ENCODE results near the gene PDGFA. TPM values are rescaled to one million over a fixed set of nuclear protein-coding genes. Genes with fewer than 3 reads are reported as not detected.

The PDGFA gene
- total and polyA plus RNA-seq, 12 donors, result 2.9 to 28.6 (median 13.6) TPM

DNA sequence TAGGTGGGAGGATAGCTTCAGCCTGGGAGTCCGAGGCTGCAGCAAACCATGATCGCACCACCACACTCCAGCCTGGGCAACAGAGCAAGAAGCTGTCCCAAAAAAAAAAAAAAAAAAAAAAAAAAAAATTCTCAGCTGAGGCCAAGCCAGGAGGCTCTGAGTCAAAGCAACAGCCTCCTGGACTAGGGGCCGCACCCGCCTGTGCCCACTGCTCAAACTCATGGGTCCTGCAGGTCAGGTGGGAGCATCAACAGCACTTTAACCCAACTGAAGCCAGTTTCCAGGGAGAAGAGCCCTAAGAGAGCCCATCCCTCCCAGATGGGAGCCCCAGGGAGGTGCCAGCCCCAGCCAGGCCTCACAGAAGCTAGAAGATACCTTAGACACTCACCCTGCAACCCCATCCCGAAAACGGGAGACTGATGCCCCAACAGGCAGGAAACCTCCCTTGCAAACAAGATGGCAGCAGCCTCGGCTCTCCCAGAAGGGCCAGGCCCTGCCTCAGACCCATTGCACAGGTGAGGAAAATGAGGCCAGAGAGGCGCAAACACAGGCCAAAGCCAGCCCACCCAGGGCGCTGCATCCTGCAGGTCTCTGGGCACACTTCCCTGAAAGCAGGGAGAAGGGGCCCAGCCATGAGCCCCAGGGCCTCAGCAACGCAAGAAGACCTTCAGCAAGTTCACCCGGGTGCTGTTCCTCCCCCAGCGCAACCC lies 11.0 kb downstream of the PDGFA start:
- H3K4me3 ChIP-seq, result no peak overlapping the region
- DNase-seq, result no peak
- H3K9me3 ChIP-seq (replicated peaks in 1 of 3), result no peaks in the 10 kb centered on the region
- intact Hi-C loops (cut with DNase I), result loop anchor here in 1 of 2 donors (5.0 to 10.0 kb wide), 2 partner anchors 84 to 186 kb away; no protein-coding TSS in a partner anchor
- H3K27me3 ChIP-seq, result no peaks in the 10 kb centered on the region
- 89 to 94% (median 91%) methylated on average over 10 to 12 of the region's 12 CpGs for WGBS, 4 donors
- no peak for TF ChIP-seq POLR2A (IDR thresholded peaks at IDR 0.05)
- TF ChIP-seq, protein P1, sequence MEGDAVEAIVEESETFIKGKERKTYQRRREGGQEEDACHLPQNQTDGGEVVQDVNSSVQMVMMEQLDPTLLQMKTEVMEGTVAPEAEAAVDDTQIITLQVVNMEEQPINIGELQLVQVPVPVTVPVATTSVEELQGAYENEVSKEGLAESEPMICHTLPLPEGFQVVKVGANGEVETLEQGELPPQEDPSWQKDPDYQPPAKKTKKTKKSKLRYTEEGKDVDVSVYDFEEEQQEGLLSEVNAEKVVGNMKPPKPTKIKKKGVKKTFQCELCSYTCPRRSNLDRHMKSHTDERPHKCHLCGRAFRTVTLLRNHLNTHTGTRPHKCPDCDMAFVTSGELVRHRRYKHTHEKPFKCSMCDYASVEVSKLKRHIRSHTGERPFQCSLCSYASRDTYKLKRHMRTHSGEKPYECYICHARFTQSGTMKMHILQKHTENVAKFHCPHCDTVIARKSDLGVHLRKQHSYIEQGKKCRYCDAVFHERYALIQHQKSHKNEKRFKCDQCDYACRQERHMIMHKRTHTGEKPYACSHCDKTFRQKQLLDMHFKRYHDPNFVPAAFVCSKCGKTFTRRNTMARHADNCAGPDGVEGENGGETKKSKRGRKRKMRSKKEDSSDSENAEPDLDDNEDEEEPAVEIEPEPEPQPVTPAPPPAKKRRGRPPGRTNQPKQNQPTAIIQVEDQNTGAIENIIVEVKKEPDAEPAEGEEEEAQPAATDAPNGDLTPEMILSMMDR (IDR thresholded peaks at IDR 0.05), result no peak
- H3K4me1 ChIP-seq (replicated peaks in 1 of 2), result no peaks in the 10 kb centered on the region
- no peaks in the 10 kb centered on the region for H3K36me3 ChIP-seq (replicated peaks in 1 of 2)
- no peak overlapping the region for H3K27ac ChIP-seq

GRCh38 chr7:507623-508300 lies 11.9 kb downstream of the PDGFA start:
- H3K36me3 ChIP-seq (replicated peaks in 1 of 2), result no peaks in the 10 kb centered on the region
- no peak overlapping the region for H3K27ac ChIP-seq
- TF ChIP-seq, protein P1 (IDR thresholded peaks at IDR 0.05), result no peak
- no peak for TF ChIP-seq POLR2A (IDR thresholded peaks at IDR 0.05)
- H3K9me3 ChIP-seq (replicated peaks in 1 of 3), result no peaks in the 10 kb centered on the region
- WGBS, 4 donors, result 81 to 91% (median 89%) methylated on average over 12 to 17 of the region's 17 CpGs
- intact Hi-C loops (cut with DNase I), result loop anchor here in 1 of 2 donors (5.0 to 10.0 kb wide), 2 partner anchors 83 to 185 kb away; no protein-coding TSS in a partner anchor
- H3K27me3 ChIP-seq, result no peaks in the 10 kb centered on the region
- no peak overlapping the region for H3K4me3 ChIP-seq
- DNase-seq, result no peak
- no peaks in the 10 kb centered on the region for H3K4me1 ChIP-seq (replicated peaks in 1 of 2)

GRCh38 chr7:506921-507622 lies 12.6 kb downstream of the PDGFA start:
- no peaks in the 10 kb centered on the region for H3K9me3 ChIP-seq (replicated peaks in 1 of 3)
- H3K4me3 ChIP-seq, result no peak overlapping the region
- TF ChIP-seq POLR2A (IDR thresholded peaks at IDR 0.05), result no peak
- TF ChIP-seq, protein P1 (IDR thresholded peaks at IDR 0.05), result no peak
- H3K27me3 ChIP-seq, result no peaks in the 10 kb centered on the region
- no peak overlapping the region for H3K27ac ChIP-seq
- WGBS, 4 donors, result 89 to 95% (median 93%) methylated on average over 6 to 15 of the region's 15 CpGs
- intact Hi-C loops (cut with DNase I), result loop anchor here in 1 of 2 donors (5.0 to 10.0 kb wide), 2 partner anchors 82 to 185 kb away; no protein-coding TSS in a partner anchor
- H3K4me1 ChIP-seq (replicated peaks in 1 of 2), result no peaks in the 10 kb centered on the region
- DNase-seq, result no peak
- H3K36me3 ChIP-seq (replicated peaks in 1 of 2), result no peaks in the 10 kb centered on the region

- H3K27me3 ChIP-seq, result no peaks in the 10 kb centered on the region
- no peak for TF ChIP-seq POLR2A (IDR thresholded peaks at IDR 0.05)
- TF ChIP-seq, protein P1 (IDR thresholded peaks at IDR 0.05), result no peak
- WGBS, 4 donors, result 84 to 94% (median 90%) methylated on average over 5 to 11 of the region's 11 CpGs
- H3K9me3 ChIP-seq (replicated peaks in 1 of 3), result no peaks in the 10 kb centered on the region
- peak in 1 of 7 donors; percentile 6 for DNase-seq
- intact Hi-C loops (cut with DNase I), result loop anchor here in 1 of 2 donors (5.0 to 10.0 kb wide), 2 partner anchors 82 to 184 kb away; no protein-coding TSS in a partner anchor
- no peaks in the 10 kb centered on the region for H3K4me1 ChIP-seq (replicated peaks in 1 of 2)
- no peak overlapping the region for H3K4me3 ChIP-seq
- H3K27ac ChIP-seq, result no peak overlapping the region
- peaks cover 0 to under 1% of the 10 kb centered on the region in 2 donors for H3K36me3 ChIP-seq (replicated peaks in 1 of 2)
Measured at GRCh38 chr7:506391-506831, 13.2 kb downstream of the PDGFA start.
